HepG2 (cell line): ENCODE measurements around the gene DLG2. TPM values are rescaled to one million over a fixed set of nuclear protein-coding genes. Genes with fewer than 3 reads are reported as not detected.

Source experiments
- GATAD1 ChIP-seq: IDR thresholded peaks from 2 replicates; pipeline ENCODE4 v1.6.1; 2016; ENCODE audit warnings: missing genetic modification reagents, missing compliant biosample characterization
- MBD4 ChIP-seq: IDR thresholded peaks from 2 replicates; pipeline ENCODE4 v1.6.1; 2012; ENCODE audit warnings: low read length, inconsistent platforms, borderline replicate concordance
- NFKBIZ ChIP-seq: IDR thresholded peaks from 2 replicates; pipeline ENCODE4 v1.6.1; 2018; ENCODE audit warnings: missing genetic modification reagents, missing compliant biosample characterization
- SALL2 ChIP-seq: sonication (generic); formaldehyde crosslinking; IDR thresholded peaks from 2 replicates; pipeline ENCODE4 v1.8.1; 2023; ENCODE audit warnings: mild to moderate bottlenecking, missing genetic modification reagents, inconsistent platforms
- SP4 ChIP-seq: sonication (generic); formaldehyde crosslinking; IDR thresholded peaks from 2 replicates; pipeline ENCODE4 v1.8.1; 2023; ENCODE audit warnings: mild to moderate bottlenecking, missing genetic modification reagents
- ZBTB21 ChIP-seq: sonication (generic); formaldehyde crosslinking; IDR thresholded peaks from 2 replicates; pipeline ENCODE4 v1.4.0; 2020; ENCODE audit warnings: missing genetic modification reagents
- ZFAT ChIP-seq: sonication (generic); formaldehyde crosslinking; conservative IDR thresholded peaks from 2 replicates; pipeline ENCODE4 v1.8.1; 2023; ENCODE audit warnings: missing genetic modification reagents, inconsistent platforms
- polyA plus RNA-seq, 8 experiments: library from polyadenylated mRNA; depleted of rRNA in 3 of 8; stranded (reverse) in 7 of 8; unstranded in 1 of 8; fragments of >200 nt; fragmentation: Illumina TruSeq in 4 of 8; extraction: Trizol in 4 of 8; gene quantifications; 2 replicates each; pipeline versions ENCODE4 v1.2.1 to v1.2.3, GENCODE V29; 2011 to 2016; ENCODE audit warnings: low read depth in 4 of 8, missing spikeins in 1 of 8, mixed read lengths in 1 of 8; ENCODE audit not compliant: insufficient read depth in 1 of 8
- total RNA-seq, 5 experiments: library from RNA; depleted of rRNA; stranded (reverse); fragments of >200 nt; fragmentation: Illumina TruSeq; extraction: Trizol; gene quantifications; 2 replicates each; pipeline ENCODE4 v1.2.3, GENCODE V29; 2016; ENCODE audit warnings: low read depth in 1 of 5
- TF ChIP-seq, protein P1 (sequence below), 2 experiments: sonication (generic) in 1 of 2; formaldehyde crosslinking in 1 of 2; IDR thresholded peaks; 2 replicates each; pipeline versions ENCODE4 v1.4.0 to v1.6.1; 2016 to 2020; ENCODE audit warnings: borderline replicate concordance in 1 of 2, low read depth in 1 of 2, mild to moderate bottlenecking in 1 of 2, missing genetic modification reagents in 1 of 2
- TF ChIP-seq, protein P2 (sequence below): IDR thresholded peaks from 2 replicates; pipeline ENCODE4 v1.6.1; 2018; ENCODE audit warnings: missing genetic modification reagents, mild to moderate bottlenecking, missing compliant biosample characterization
- TF ChIP-seq, protein P3 (sequence below): sonication (generic); formaldehyde crosslinking; conservative IDR thresholded peaks from 2 replicates; pipeline ENCODE4 v1.8.0; 2022; ENCODE audit warnings: missing genetic modification reagents
- TF ChIP-seq, protein P4 (sequence below): sonication (generic); formaldehyde crosslinking; IDR thresholded peaks from 2 replicates; pipeline ENCODE4 v1.4.0; 2020; ENCODE audit warnings: missing genetic modification reagents
- TF ChIP-seq, protein P5 (sequence below): IDR thresholded peaks from 2 replicates; pipeline ENCODE4 v1.6.1; 2012; ENCODE audit warnings: low read length, improper control_type of control experiment
- TF ChIP-seq, protein P6 (sequence below): sonication (generic); formaldehyde crosslinking; IDR thresholded peaks from 2 replicates; pipeline ENCODE4 v1.4.0; 2020; ENCODE audit warnings: missing genetic modification reagents, borderline replicate concordance

Gene DLG2
- total and polyA plus RNA-seq, 2 of the 13 experiments (the other 11 are each of a cell fraction or from before 2014, with no cell fraction given) = 0.46 to 1.0 TPM

DNA sequence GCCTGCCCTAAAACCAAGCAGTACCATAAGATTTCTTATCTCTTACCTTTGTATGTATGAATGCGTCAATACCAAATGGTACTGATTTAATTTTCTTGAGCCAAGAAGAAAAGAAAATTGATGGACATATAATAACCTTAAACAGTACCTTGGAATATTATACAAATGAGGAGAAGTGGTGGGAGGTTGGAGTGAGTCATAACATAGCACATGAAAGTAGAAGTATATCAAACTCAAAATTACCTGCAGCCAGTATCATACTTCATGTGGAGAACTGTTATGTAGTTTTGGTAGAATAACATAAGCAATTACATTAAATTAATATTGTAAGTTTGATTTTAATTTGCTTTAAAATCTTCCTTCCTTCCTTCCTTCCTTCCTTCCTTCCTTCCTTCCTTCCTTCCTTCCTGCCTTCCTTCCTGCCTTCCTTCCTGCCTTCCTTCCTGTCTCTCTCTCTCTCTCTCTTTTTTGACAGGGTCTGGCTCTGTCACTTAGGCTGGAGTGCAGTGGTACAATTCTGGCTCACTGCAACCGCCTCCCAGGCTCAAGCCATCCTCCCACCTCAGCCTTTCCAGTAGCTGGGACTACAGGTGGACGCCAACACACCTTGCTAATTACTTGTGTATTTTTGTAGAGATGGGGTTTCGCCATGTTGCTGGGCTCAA, 1880.1 kb downstream of the DLG2 start (continued):
- TF ChIP-seq, protein P1, sequence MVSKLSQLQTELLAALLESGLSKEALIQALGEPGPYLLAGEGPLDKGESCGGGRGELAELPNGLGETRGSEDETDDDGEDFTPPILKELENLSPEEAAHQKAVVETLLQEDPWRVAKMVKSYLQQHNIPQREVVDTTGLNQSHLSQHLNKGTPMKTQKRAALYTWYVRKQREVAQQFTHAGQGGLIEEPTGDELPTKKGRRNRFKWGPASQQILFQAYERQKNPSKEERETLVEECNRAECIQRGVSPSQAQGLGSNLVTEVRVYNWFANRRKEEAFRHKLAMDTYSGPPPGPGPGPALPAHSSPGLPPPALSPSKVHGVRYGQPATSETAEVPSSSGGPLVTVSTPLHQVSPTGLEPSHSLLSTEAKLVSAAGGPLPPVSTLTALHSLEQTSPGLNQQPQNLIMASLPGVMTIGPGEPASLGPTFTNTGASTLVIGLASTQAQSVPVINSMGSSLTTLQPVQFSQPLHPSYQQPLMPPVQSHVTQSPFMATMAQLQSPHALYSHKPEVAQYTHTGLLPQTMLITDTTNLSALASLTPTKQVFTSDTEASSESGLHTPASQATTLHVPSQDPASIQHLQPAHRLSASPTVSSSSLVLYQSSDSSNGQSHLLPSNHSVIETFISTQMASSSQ (IDR thresholded peaks at IDR 0.05; ENCODE audit: low read depth) = no peak
- TF ChIP-seq, protein P1 (CRISPR knock-in tag; IDR thresholded peaks at IDR 0.05; ENCODE audit: borderline replicate concordance) = no peak
- TF ChIP-seq GATAD1 (CRISPR knock-in tag) (no peak), SALL2 (CRISPR knock-in tag) (no peak), SP4 (CRISPR knock-in tag) (no peak), ZFAT (CRISPR knock-in tag) (no peak), ZBTB21 (CRISPR knock-in tag) (no peak), NFKBIZ (CRISPR knock-in tag) (no peak), MBD4 (no peak)
- TF ChIP-seq, protein P2, sequence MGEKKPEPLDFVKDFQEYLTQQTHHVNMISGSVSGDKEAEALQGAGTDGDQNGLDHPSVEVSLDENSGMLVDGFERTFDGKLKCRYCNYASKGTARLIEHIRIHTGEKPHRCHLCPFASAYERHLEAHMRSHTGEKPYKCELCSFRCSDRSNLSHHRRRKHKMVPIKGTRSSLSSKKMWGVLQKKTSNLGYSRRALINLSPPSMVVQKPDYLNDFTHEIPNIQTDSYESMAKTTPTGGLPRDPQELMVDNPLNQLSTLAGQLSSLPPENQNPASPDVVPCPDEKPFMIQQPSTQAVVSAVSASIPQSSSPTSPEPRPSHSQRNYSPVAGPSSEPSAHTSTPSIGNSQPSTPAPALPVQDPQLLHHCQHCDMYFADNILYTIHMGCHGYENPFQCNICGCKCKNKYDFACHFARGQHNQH (CRISPR knock-in tag) = no peak
- TF ChIP-seq, protein P3, sequence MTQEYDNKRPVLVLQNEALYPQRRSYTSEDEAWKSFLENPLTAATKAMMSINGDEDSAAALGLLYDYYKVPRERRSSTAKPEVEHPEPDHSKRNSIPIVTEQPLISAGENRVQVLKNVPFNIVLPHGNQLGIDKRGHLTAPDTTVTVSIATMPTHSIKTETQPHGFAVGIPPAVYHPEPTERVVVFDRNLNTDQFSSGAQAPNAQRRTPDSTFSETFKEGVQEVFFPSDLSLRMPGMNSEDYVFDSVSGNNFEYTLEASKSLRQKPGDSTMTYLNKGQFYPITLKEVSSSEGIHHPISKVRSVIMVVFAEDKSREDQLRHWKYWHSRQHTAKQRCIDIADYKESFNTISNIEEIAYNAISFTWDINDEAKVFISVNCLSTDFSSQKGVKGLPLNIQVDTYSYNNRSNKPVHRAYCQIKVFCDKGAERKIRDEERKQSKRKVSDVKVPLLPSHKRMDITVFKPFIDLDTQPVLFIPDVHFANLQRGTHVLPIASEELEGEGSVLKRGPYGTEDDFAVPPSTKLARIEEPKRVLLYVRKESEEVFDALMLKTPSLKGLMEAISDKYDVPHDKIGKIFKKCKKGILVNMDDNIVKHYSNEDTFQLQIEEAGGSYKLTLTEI (CRISPR knock-in tag) = no peak
- TF ChIP-seq, protein P4, sequence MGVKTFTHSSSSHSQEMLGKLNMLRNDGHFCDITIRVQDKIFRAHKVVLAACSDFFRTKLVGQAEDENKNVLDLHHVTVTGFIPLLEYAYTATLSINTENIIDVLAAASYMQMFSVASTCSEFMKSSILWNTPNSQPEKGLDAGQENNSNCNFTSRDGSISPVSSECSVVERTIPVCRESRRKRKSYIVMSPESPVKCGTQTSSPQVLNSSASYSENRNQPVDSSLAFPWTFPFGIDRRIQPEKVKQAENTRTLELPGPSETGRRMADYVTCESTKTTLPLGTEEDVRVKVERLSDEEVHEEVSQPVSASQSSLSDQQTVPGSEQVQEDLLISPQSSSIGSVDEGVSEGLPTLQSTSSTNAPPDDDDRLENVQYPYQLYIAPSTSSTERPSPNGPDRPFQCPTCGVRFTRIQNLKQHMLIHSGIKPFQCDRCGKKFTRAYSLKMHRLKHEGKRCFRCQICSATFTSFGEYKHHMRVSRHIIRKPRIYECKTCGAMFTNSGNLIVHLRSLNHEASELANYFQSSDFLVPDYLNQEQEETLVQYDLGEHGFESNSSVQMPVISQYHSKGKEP (CRISPR knock-in tag) = no peak
- TF ChIP-seq, protein P5, sequence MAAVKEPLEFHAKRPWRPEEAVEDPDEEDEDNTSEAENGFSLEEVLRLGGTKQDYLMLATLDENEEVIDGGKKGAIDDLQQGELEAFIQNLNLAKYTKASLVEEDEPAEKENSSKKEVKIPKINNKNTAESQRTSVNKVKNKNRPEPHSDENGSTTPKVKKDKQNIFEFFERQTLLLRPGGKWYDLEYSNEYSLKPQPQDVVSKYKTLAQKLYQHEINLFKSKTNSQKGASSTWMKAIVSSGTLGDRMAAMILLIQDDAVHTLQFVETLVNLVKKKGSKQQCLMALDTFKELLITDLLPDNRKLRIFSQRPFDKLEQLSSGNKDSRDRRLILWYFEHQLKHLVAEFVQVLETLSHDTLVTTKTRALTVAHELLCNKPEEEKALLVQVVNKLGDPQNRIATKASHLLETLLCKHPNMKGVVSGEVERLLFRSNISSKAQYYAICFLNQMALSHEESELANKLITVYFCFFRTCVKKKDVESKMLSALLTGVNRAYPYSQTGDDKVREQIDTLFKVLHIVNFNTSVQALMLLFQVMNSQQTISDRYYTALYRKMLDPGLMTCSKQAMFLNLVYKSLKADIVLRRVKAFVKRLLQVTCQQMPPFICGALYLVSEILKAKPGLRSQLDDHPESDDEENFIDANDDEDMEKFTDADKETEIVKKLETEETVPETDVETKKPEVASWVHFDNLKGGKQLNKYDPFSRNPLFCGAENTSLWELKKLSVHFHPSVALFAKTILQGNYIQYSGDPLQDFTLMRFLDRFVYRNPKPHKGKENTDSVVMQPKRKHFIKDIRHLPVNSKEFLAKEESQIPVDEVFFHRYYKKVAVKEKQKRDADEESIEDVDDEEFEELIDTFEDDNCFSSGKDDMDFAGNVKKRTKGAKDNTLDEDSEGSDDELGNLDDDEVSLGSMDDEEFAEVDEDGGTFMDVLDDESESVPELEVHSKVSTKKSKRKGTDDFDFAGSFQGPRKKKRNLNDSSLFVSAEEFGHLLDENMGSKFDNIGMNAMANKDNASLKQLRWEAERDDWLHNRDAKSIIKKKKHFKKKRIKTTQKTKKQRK = no peak
- TF ChIP-seq, protein P6, sequence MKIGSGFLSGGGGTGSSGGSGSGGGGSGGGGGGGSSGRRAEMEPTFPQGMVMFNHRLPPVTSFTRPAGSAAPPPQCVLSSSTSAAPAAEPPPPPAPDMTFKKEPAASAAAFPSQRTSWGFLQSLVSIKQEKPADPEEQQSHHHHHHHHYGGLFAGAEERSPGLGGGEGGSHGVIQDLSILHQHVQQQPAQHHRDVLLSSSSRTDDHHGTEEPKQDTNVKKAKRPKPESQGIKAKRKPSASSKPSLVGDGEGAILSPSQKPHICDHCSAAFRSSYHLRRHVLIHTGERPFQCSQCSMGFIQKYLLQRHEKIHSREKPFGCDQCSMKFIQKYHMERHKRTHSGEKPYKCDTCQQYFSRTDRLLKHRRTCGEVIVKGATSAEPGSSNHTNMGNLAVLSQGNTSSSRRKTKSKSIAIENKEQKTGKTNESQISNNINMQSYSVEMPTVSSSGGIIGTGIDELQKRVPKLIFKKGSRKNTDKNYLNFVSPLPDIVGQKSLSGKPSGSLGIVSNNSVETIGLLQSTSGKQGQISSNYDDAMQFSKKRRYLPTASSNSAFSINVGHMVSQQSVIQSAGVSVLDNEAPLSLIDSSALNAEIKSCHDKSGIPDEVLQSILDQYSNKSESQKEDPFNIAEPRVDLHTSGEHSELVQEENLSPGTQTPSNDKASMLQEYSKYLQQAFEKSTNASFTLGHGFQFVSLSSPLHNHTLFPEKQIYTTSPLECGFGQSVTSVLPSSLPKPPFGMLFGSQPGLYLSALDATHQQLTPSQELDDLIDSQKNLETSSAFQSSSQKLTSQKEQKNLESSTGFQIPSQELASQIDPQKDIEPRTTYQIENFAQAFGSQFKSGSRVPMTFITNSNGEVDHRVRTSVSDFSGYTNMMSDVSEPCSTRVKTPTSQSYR (CRISPR knock-in tag) = no peak
